Neural progenitor cell (in vitro differentiated cells): ENCODE measurements around the gene RALBP1.
"Not testable (repeated sequence)": the region's sequence is repeated elsewhere in the genome, so short reads cannot be mapped to it uniquely, and the experiment has no call there.

ENCODE experiments used
- CTCF ChIP-seq: fragments of 200-600 bp; sonication (generic); IDR thresholded peaks from 2 replicates; pipeline ENCODE4 v1.5.1; 2017; ENCODE audit warnings: antibody characterized with exemption, mild to moderate bottlenecking
- EZH2 ChIP-seq: fragments of 200-600 bp; sonication (generic); IDR thresholded peaks from 2 replicates; pipeline ENCODE4 v1.6.1; 2017; ENCODE audit warnings: antibody characterized with exemption, mild to moderate bottlenecking, moderate library complexity
- EZH2phosphoT487 ChIP-seq: fragments of 200-600 bp; sonication (generic); IDR thresholded peaks from 2 replicates; pipeline ENCODE4 v1.6.1; 2017; ENCODE audit warnings: antibody characterized with exemption

GRCh38 chr18:9484856-9485255 is 9.5 kb downstream of the RALBP1 start:
- TF ChIP-seq CTCF, EZH2, EZH2phosphoT487: not testable (repeated sequence)
